Fibroblast of skin of scalp (primary cell): ENCODE results near the gene VWA8.

ENCODE experiments used
- DNase-seq: peaks from one replicate; pipeline ENCODE4 v3.0.0-alpha.2; 2013

VWA8 gene

DNA sequence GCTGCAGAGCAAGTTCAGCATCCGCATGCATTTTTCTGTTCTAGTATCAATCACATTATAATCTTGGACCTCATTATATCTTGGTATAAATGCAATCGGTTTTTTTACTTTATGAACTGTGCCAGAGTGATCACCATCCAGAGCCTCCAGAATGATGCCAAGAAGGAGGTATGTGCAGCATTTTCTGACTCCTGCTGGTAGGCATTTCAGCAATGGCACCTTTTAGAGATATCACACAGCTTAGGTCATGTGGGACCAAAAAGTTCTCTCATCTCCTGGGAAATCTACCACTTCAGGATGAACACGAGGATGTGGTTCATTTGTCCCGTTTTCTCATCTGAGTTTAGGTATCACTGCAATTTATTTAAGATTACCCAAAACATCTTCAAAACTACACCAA, 220.4 kb downstream of the VWA8 start:
- DNase-seq: no peak

DNA sequence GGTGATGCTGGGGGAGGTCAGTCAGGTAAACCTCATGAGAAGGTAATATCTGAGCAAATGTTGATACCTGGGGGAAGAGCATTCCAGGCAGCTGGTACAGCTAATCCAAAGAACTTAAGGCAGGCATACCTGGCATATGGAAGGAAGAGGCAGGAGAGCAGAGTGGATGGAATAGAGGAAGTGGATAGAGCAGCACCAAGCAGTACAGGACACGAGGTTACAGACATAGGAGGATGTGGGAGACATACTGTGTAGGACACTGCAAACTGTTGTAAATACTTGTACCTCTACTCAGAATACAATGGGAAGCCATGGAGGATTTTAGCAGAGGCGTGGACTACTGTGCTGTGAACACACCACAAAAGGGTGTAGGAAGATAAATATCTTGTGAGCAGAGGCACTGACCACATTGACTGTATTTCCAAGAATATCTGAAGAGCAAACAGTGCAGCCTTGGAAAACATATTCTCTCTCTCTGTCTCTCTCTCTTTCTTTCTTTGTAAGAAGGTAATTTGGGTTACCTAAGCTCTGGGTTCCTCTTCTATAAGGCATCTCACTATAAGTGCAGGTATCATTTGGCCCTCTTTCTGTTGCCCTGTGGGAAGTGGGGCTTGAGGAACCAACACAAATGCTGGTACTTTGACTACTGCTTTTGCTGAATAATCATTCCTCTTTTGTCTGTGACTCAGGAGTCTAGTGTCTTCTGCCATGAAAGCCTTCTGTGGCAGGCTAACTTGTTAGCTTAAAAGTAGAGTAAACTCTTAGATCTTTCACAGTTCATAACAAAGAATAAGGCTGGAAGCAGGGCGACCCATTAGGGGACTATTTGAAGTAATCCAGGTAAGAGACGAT, 238.0 kb downstream of the VWA8 start:
- DNase-seq: no peak

DNA sequence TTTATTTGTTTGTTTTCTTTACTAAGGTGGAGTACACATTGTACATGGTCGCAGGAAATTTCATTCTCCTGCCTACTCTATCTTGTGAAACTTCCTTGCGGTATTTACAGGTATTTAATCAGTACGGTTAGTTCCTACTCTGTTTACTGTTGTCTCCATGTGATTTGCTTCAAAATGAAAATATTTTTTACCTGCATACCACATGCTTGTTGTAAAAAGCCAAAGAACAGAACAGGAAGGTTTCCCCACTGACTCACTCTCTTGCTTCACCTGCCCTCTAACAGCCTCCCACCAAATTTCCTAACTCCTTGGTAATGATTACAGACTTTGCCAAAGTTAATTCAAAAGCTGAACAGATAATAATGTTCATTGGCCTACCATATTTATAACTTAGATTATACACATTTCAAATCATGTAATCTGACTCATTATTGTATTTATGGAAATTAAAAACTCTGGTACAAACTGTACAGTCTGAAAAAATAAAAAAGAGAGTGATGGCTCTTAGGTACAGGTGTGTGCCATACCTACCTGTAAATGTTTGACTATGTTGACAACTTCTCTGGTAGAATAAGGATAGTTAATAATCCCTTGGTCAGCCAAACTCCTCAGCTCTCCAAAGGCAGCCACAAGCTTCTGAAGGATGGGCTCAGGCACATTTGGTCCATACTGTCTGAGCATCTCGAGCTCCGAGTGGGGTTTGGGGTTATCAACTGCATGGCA, 239.9 kb downstream of the VWA8 start:
- no peak for DNase-seq

DNA sequence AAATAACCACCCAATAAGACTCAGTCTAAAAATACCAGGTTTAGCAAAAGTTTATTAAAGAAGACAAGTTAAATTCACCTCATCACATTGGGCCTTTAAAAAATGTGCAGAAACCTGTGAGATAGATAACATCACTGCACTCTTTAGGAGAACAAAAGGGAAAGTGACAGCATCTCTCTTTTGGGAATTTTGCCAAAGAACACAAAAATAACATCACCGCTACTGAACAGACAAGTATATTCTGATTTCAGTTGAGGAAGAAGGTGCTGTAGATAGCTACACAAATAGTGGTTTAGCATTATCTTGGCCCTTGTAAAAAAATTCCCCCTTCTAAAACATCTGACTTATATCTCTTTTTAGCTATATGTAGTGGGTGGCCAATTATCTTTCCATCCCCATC, 244.7 kb downstream of the VWA8 start:
- DNase-seq: no peak

DNA sequence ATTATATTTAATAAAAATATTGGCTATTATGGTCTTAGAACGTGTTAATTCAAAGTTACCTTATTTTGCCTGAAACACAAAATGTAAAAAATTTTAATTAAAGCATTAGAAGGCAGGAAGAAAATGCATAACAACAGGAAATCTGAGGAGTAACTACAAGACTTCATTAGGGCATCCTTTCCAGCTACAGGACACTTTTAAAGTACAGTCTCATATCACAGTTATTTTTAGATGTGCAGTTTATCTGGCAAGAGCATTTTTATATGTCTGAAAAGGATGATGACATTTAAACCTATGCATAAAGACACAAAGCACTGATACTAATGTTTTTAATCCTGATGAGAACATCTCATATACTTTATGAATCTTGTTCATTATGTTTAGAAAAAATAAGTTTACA, 247.5 kb downstream of the VWA8 start:
- DNase-seq: no peak

DNA sequence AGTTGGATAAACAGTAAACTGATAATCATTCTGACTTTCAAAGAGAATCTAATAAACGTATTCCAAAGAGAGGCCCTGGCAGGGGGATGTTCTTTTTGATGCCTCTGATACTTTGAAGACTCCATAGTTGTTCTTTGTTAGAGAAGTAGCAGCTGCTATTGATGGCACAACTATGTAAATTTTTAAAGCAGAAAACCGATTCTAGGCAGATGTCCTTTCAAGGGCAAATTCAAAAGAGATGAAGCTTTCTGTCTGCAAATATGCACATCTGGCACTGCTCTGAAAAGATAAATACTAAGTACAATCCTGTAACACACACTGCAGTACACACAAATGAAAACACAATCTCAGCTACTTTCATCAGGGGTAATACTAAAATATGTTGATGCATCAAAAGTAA, 250.1 kb downstream of the VWA8 start:
- DNase-seq: no peak

DNA sequence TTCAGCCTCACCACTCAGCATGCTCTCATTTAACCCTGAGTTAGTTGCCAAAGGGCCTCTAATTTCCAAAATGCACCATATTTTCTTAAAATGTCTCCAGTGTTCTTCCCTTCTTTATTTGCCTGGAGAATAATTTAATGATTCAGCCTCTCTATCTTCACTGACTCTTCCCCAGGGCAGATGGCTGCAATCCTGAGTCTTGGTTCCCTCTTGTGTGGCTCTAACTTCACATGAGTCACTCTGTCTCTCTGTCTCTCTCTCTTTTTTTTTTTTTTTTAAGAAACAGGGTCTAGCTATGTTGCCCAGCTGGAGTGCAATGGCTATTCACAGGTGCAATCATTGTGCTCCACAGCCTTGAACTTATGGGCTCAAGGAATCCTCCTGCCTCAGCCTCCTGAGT, 251.4 kb downstream of the VWA8 start:
- peak; percentile 26 for DNase-seq

DNA sequence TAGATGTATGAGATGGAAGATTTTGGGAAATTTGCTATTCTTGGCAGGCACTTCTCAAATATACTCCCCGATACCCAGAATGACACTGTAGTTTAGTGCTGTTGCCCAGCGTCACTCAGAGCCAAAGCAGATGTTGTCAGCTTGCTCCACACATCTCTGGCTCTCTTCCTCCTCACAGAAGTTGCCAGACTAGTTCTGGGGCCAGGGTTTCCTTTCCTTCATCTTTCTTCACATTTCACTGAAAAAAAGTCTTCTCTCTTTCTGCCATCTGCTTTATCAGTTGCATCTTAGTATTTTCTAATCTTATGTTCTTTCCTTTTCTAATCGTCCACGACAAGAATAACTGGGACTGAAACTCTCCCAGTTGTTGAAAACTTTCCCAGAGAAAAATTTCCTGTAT, 252.2 kb downstream of the VWA8 start:
- DNase-seq: no peak

DNA sequence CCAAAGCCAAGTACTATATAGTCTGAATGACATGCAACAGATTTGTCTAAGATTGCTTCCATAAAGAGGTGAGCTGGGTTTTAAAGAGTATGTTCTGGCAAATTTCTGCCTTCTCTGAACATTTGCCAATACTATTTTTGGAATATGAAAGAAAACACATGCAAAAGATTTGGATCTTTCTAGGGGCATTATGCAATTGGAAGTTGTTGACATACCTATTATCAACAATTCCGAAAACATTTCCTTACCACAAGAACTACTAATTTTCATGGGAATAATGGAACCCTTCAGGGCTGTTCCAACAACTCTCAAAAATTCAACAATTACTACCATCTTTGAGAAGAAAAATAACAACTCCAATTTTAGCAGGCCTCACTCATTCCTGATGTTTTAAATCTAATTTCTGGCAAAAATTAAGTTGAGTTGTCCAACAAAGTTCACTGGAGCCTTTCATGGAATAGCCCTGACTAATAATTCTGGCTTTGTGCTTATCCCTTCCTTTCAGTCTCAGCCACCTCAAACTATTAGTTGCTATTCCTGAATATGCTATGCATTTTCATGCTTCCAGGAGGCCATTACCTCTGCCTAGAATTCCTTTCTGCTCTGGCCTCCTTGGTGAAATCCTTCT, 253.6 kb downstream of the VWA8 start:
- DNase-seq: no peak

DNA sequence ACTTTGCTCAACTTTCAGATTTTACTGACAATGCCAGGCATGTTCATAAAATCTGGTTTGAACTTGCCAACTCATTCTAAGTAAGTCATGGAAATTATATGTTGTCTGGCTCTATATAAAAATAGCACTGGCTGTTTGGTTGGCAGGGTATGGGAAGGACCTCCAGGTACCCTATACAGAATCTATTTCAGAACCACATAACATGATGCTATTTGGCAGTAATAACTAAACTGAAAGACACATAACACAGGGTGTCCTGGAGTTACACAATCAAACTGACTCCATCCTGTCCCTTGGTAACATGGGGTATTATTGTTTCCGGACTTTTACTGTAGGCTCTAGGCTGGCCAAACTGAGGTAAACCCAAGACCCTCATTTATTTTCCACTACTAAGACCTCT, 254.8 kb downstream of the VWA8 start:
- DNase-seq: no peak

DNA sequence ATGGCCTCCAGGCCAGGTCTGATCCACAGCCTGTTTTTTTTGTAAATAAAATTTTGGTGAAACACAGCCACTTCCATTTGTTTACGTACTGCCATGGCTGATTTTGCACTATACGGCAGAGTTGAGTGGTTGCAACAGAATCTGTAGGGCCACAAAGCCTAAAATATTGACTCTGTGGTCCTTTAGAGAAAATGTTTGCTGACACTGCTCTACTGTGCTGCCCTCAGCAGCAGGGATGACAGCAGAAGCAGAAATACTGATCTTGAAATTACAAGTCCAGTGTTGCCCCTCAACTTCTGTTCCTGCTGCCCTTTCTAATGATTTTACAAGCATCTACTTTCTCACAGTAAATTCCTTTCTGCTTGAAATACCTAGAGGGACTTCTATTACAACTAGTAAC, 258.4 kb downstream of the VWA8 start:
- no peak for DNase-seq

DNA sequence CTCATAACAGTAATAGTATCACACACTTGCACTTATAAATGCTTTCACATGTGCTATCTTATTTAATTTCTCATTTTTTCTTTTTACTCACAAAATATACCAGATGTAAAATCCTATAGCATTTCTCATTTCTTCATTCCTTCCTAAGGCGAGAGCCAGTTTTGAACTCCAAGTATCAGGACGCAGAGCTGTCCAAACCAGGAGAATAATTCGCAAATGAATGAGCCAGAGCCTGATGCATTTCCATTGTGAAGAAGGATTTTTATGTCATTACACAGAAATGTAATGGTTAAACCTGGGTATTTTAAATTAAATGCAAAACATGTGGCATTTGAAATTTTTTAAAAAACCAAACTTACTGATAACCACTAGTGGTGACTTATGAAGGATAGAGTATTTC, 259.2 kb downstream of the VWA8 start:
- DNase-seq: peak; percentile 29

DNA sequence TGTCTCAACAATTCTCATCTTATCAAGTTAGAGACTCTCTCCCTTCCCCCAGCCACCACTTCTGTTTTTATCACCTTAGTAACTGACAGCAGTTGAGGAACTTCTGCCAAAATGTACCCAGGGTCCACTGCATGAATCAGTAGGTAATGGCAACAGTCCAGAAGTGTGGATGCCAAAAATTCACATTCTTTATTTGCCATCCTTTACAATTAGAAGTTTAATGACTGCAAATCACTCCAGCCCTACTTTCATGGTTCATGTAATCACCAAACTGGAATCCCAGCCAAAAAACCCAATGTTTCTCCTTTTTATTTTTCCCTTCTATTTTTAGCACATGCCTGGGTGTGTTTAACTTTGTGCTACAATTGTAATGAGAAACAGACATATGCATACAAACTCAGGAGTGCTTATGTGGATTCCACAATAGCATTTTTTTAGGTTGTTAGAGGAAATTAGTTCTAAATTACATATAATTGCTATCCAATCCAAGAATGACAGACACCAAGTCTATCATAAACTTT, 260.1 kb downstream of the VWA8 start:
- DNase-seq: peak; percentile 84

DNA sequence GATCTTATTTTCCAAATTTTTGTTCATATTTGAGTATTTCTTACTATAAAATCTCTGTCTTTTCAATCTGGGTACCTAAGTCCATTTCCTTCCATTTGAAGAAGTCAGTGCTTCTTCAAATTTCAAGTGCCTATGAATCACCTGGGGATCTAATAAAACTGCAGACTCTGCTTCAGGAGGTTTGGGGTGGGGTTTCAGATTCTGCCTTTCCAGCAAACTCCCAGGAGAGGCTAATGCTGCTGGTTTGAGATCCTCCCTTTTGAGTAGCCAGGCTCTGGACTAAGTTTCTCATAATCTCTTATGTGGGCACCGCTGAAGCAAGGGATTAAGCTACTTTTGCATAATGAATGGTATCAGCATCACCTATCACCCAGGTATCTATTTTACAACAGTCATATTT, 261.1 kb downstream of the VWA8 start:
- no peak for DNase-seq

DNA sequence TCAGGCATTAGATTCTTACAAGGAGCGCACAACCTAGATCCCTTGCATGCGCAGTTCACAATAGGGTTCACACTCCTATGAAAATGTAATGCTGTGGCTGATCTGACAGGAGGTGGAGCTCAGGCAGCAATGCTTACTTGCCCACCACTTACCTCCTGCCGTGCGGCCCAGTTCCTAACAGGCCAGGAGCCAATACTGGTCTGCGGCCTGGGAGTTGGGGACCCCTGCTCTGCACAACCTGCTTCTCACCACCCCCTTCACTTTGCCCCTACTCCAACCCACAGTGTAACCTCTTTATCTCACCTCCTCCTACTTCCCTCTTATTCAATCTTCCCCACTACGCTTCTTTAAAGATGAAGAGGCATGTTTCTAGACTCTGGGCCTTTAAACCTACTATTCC, 263.3 kb downstream of the VWA8 start:
- no peak for DNase-seq

DNA sequence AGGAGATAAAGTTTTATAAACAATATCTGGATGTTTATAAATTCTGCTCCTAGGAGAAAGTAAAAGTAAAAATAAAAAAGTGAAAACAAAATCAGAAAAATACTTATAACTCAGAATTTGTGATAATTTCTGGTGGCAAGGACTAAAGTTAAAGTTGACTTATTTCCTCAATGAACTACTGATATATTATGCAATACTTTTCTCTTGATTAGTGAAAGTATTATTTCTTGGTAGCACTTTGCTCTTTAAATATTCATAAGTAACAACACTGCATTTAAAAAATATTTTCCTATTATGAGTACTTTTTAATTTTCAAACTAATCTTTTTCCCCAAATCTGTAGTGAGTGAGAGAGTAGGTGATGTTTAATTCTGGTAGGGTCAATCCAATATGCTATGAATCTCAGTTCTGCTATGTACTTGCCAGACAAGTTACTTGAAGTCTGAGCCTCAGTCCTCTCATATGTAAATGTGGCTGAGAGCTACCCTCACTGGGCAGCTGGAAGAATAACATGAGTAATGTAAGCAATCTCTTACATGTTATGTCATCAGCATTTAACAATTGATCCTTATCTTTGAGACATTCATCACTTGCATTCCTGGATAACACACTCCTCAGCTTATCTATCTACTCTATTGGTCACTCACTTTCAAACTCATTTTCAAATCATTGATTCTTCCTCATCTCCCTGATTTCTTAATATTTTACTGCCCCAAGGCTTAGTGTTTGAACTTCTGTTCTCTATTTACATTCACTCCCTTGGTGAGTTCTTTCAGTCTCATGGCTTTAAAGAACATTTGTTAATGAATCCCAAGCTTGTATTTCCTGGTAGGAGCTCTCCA, 264.5 kb downstream of the VWA8 start:
- DNase-seq: peak; percentile 87

DNA sequence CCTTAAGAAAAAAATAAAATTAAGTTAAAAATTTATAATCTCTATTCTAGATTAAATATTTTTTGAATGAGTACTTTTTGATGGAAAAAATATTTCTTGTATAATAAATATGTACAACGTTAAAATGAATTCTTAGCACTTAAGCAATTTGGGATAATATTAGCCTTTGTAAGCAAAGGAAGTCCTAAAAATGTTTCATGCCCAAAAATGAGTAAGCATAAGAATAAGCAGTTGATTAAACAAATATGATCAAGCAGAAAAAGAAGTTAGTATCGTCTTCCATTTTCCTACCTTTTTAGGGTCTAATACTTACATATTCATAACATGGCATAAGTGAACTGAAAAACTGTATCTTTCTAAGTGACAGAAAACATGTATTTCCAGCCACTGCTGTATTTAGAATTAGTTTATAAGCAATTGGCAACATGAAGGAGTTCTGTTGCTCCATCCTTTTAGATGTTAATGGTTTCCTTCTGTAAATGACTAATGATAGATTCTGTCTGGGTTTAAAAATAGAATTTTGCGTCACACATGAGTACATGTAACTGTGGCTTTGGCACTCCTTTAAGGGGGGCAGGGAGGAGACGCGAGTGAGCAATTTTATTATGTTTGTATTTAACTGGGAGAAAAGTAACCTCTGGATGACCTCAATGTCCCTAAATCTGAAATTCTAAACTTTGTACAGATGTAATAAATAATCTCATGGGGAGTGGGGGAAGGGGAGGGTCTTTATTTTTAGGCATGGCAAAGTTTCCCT, 266.2 kb downstream of the VWA8 start:
- DNase-seq: peak; percentile 95

DNA sequence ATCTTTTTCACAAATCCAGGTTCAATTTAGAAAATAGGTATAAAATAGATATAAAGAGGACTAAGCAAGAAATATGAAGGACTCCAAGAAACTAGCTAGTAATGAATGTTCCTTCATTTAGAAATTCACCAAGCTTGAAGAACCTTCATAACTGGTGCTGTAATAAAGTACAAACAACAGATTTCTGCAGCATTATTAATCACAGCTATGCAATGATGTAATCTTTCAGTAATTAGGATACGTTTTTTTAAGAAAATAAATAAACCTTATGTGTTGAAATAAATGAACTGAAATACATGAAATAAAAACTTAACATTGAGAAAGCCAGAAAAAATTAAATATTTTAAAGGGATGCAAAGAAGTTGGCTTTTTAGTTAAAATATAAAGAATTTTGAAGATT, 267.5 kb downstream of the VWA8 start:
- peak; percentile 21 for DNase-seq

DNA sequence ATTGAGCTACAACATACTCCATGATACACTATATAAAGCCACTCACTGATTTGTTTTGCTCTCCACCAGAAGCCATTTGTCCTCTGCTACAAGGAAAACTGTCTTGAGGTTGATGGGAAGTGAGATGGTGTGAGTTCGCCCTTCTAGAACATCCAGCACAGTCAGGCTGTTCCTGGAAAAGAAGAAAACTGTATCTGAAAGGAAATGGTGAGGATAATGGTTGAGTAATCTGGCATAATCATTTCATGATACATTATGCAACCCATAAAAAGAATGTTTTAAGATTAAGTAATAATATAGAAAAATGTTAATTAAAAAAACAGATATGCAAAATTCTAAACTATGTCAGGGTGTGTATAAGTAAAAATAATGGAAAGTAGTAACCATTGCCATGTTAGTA, 269.6 kb downstream of the VWA8 start:
- no peak for DNase-seq

DNA sequence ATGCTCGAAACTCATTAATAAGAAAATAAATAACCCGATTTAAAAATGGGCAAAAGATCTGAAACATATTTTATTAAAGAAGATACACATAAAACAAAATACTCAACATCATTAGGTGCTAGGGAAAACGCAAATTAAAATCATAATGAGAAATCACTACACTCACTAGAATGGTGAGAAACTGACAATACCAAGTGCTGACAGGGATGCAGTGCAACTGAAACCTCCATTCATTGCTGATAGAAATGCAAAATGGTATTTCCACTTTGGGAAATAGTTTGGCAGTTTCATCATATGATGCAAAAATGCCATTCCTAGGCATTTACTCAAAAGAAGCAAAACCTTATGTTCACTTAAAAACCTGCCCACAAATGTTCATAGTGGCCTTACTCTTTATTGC, 278.1 kb downstream of the VWA8 start:
- DNase-seq: no peak

DNA sequence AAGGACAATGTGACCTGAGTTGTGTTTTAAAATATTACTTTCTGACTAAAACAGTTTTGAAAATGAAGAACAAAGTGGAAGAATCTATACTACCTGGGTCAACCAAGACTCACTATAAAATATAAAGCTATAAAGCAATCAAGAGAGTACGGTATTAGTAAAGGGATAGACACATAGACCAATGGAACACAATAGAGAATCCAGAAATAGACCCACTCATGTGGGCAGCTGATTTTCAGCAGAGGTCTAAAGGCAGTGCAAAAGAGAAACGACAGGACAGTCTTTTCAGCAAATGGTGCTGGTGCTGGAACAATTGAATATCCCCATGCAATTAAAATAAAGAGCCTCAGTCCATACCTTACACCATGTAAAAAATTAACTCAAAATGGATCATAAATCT, 278.9 kb downstream of the VWA8 start:
- DNase-seq: no peak

DNA sequence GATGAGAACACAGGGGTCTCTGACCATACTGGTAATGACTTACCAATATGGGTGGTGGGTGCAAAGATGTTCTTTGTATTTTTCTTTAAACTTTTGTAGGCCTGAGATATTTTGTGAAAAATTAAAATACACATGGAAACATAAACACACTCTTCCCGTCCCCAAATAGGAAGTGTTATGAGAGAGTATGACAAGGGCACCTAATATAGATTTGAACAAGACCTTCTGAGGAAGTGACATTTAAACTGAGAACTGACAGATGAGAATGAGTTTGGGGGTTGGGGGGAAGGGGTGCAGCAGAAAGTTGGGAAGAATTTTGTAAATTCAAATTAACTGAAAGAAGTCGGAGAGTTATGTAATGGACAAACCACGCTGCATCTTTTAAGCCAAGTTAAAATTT, 279.3 kb downstream of the VWA8 start:
- DNase-seq: no peak
